Stimulated activated CD8-positive, alpha-beta memory T cell treated with anti-CD3 and anti-CD28 coated beads, Interleukin-7, amount 100 ng/mL, for 24 hours (primary cell): ENCODE results near the gene RGS6.
A peak's percentile ranks its signal among the peaks of the same experiment; 100 is the strongest.

Source experiments
- DNase-seq: peaks from one replicate; pipeline ENCODE4 v3.0.0-alpha.2; 2020; ENCODE audit warnings: low read depth

RGS6 gene

DNA sequence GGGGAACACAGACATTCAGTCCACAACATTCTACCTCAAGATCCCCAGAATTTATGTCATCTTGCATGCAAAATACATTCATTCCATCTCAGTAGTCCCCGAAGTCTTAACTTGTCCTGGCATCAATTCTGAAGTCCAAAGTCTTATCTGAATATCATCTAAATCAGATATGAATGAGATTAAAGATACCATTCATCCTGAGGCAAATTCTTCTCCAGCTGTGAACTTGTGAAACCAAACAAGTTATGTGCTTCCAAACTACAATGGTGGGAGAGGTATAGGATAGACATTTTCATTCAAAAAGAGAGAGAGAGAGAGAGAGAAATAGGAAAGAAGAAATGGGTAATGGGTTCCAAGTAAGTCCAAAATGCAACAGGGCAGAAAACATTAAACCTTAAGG is 571.0 kb downstream of the RGS6 start:
- DNase-seq: no peak

DNA sequence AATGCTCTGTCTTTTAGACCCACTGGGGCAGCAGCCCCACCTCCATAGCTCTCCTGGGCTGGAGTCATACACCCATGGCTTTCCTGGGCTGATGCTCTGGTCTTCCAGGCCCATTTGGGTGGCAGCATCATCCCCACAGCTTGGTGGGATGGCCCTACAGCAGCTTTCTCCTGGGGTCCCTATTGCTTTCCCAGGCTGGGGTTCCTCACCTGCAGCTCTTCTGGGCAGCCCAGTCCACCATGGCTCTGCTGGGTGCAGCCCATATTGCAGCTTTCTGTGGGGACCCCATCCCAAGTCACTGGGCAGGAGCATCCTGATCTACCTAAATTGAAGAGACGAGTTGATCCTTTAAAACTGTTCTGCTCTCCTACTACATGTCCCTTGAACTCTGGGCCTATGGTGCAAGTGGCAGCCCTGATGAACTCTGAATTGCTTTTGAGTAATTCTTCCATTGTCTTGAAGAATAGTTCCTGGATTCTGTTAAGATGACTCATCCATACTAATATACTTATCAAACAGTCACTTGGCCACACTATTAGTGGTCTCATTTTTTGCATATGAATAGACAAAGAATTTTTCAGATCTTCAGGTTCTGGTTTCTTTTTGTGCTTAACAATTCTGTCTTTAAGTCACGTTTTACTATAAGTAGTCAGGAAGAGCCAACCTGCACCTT is 571.6 kb downstream of the RGS6 start:
- DNase-seq: no peak

DNA sequence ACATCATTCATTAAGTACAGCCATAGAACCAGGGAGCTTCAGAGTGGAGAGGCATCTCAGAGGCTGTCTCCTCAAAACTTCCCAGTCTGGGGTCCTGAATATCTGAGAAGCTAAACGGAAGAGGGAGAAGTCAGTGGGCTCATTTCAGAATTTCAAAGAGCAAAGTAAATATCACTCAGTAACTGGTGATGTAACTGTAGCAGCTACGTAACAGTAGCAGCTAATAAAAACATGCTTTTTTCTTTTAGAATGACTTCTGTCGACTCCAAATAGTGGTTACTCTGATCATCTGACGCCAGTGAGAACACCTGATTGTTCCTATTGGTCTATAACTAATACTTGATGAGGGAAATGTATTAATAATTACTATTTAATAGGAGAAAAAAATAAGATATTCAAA is 578.3 kb downstream of the RGS6 start:
- DNase-seq: no peak

DNA sequence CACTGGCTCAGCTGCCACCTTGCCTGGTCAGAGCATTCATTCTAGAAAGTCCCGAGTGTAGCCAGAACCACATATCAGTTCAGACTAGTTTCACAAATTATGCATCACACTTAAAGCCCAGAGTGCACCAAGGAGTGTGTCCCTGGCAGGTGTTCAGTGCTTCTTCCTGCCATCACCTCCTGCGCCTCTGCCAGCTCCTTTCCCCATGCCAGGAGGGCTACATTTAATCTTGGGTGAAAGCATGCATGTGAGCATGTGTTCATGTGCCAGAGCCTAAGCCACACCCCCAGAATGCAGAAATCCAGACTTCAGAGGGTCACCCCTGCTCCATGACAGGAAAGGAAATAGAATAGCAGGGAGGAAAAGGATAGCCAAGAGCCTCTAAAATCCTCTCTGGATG is 580.1 kb downstream of the RGS6 start:
- no peak for DNase-seq

DNA sequence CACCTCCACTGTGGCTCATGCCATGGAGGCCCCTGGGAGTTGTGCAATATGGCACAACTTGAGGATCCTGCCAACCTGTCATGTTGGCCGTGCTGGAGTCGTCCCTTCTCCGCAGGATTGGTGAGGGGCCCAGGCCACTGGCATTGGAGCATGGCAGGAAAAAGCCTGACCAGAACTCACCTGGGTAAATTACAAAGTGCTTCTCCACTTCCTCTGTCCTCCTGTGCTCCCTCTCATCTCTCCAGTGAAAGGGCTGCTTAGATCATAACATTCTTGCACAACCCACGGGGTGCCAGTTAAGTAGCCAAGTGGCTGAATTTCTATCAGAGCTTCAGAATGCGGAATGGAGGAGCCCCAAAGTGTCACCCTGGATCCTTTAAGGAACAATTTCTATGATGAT is 580.7 kb downstream of the RGS6 start:
- DNase-seq: no peak

DNA sequence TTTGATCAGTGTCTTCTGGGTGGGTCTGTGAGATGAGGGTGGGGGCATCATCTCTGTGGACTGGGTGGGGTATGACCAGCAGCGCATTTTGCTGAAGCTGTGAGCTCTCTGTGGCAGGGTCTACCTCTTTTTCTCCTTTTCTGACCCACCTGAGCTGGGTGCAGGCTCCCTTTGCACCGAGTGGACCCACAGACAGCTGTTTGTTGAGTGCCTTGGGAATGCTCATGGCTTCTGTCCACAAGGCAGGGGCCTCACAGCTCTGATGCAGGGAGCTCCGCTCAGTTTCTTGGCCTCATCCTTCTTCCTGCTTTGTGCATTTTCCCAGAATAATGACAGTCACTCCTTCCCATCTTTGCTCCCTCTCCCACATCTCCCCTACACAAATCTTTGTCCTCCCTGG is 581.1 kb downstream of the RGS6 start:
- DNase-seq: no peak

DNA sequence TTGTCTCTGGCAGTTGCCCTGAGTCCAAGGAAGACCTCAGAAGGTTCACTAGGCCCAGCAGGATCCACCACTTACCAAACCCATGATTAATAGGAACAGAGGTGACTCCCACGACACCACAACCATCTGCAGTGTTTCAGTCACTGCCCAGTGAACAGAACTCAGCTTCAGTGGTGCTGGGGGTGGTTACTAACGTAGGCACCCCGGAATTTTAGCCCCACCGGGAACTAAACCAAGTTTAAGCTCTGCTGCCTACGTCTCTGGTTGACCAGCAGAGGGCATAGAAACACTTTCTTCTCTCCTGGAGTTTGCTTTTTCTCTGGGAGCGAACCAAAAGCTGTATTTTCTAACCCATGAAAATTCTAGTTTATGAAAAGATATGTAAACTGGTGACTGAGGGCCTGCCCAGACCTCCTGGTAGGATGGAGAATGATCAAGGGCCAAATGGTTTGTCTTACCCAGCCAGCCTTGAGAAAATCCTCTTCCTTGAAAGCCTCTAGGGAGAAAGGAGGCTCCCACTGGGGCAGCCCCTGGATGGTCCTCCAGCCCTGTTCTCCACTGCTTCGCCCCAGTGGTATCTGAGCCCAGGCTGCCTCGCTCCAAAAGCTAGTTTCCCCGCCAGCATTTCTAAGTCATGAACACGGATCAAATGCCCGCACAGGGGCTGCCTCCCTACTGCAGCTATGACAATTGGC is 581.9 kb downstream of the RGS6 start:
- no peak for DNase-seq

DNA sequence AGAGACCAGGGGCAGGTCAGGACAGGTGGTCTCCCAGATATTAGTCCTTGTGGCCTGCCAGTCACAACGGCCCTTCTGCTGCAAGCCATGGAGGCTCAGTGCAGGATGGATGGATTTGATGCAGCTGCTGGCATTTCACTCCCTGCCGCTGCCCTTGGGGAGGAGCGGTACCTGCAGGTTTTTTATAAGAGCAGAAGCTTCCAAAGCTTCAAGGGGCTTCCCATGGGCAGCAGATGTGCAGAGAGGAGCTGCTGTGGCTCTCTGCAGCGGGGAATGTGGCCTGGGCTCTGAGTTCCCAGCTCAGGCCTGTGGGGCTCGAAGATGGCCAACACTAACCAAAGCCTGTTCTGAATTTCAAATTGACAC is 582.4 kb downstream of the RGS6 start:
- no peak for DNase-seq

DNA sequence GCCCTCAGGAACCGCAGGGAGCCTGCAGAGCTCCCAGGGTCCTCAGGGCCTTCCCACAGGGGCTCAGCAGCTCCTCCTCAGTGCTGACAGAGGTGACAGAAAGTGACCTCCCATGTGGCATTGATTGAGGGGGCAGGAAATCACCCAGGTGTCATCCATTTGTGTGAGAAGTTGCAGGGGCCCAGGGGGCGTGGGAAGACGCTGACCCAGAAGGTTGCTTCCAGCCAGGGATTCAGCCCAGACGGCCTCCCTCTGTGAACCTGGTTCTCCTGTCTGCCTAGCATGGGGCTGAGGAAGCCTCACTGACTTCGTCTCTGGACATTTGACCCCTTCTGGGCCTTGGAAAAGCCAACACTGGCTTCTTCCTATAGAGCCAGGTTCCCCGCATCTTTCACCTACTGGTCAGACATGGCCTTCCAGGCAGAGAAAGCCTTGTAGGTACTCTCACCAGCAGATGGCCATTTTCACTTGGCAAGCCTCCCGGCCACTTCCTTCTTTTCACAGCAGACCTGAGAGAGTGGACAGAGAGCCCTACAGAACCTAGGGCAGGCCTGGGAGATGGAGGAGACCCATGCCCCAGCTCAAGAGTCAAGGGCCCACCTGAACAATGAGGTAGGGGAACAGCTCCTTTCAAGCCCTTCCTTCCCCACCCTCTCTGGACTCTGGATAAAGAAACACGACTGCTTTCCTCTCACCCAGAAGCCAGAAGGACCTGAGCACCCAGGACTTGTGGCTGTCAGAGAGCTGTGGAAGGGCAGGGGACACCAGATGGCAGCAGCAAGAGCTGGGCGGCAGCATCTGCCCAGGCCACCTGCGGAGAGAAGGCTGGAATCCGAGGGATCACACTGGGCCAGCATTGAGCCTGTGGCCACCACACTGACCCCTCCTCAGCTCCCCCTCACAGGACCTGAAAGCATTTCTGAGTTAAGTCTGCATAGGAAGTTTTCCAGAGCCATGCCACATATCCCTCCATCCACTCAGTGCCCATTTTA is 583.8 kb downstream of the RGS6 start:
- no peak for DNase-seq

DNA sequence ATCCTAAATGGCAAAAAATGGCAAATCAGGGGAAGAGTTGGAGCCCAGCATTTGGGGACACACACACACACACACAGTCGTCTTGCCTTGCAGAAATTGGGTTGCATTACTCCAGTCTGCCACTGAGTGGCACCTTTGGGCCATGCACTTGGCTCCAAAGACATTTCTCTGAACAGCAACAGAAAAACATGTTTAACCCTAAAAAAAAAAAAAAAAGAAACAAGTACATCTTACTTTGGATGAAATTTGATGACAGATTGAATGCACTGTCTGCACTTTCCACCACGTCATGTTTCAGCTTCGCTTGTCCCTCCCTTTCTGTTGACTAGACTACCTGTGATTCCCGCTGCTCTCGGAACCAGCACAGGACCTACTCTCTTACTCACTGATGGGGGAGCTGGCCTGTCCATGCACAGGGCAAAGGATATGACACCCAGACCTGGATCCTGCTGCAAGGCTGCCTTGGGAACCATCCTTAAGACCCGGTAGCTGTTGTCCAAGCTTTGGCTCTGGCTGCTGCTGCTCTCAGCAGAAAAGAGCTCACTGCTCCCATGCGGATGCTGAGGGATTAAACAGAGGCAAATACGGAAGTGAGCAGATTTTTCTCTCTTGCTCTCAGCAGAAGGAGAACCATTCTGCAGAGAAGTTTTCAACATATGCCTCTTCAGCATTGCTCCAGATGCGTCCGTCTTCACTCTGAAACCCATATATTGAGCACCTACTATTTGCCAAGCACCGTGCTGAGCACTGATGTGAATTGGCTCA is 584.9 kb downstream of the RGS6 start:
- DNase-seq: peak; percentile 50

DNA sequence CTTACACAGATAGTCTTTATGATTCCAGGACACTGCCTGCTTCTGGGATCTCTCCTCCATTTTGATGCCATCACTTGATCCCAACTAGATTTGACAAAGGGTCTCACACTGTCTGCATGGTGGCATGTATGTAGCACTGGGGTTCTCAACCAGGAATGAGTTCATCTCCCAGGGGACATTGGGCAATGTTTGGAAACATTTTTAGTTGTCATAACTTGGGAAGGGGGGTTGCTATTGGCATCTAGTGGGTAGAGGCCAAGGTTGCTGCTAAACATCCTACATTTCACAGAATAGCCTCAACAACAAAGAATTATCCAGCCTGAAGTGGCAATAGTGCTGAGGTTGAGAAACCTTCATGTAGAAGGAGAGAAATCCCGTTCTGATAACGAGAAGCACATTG is 585.5 kb downstream of the RGS6 start:
- no peak for DNase-seq

DNA sequence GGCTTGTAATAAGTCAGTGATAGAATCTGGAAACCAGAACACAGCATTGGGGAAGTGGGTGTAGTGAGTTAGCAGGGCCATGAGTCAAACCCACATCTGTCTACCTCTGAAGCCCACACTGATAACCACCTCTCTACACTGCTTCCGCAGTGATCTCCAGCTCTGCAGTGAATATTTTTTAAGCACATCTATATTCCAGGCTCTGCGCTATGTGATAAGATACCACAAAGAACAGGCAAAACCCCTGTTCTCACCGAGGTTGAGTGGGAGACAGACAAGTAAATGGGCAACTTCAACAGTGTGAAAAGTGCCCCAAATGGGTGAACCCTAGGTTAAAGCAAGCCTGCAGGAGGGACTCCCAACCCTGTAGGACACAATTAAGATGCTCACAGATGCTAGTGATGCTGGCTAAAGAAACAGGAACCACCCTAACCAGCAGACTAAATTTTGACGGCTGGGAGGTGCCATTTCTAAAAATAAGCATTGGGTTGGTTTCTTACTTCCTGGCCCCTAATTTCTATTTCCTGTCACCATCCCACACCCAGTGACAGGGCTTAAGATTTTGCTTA is 586.7 kb downstream of the RGS6 start:
- DNase-seq: no peak

DNA sequence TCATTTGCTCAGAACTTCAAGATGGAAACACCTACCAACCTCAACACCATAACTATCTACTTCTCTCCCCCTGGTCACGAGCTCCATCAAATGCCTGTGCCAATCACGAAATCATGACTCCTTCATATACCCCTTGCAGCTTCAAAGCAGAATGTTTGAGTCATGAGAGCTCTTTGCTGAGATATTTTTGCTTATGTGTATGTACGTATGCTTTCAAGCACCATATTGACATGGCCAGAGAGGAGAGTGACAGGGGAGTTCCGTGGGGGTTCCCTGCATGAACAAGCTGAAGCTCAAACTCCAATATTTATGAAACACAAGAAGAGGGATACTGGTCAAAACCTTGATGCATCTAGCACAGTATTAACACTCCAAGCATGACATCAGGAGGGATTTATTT is 587.3 kb downstream of the RGS6 start:
- no peak for DNase-seq

DNA sequence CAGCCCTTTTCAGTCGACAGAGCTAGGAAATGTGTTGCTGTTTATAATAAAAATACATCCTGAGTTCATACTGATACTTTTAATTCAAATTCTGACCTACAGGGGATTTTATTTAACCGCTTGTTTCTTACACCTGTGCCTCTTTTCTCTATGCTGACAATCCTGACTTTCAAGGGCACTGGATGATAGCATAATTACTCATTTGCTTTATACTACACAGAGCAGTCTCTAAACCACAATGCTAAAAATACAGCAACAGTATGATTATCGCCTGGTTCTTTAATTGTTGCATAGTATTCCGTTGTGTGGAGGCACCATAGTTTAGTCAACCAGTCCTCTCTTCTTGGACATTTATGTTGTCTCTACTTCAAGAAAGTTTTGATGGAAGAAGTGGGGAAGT is 588.8 kb downstream of the RGS6 start:
- no peak for DNase-seq

DNA sequence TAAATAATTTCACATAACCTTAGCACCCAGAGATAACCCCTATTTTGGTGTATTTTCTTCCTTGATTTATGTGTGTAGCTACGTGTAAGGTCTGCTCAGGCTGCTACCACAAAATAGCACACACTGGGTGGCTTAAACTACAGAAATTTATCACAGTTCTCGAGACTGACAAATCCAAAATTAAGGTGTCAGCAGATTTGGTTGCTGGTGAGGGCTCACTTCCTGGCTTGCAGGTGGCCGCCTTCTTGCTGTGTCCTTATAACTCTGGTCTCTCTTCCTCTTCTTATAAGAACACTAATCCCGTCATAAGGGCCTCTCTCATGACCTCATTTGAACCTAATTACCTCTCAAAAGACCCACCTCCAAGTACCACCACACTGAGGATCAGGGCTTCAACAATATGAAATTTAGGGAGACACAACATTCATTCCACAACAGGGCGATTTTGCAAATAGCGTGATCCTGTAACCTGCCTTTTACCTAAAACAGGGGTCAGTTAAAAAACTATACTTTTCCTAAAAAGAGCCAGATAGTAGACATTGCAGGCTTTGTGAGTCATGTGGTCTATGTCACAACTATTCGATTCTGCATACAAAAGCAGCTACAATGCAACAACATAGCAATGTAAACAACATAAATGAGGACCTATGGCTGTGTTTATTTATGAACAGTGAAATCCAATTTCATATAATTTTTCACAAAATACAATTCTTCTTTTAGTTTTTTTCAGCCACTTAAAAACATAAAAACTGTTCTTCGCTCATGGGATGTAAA is 589.9 kb downstream of the RGS6 start:
- DNase-seq: no peak

DNA sequence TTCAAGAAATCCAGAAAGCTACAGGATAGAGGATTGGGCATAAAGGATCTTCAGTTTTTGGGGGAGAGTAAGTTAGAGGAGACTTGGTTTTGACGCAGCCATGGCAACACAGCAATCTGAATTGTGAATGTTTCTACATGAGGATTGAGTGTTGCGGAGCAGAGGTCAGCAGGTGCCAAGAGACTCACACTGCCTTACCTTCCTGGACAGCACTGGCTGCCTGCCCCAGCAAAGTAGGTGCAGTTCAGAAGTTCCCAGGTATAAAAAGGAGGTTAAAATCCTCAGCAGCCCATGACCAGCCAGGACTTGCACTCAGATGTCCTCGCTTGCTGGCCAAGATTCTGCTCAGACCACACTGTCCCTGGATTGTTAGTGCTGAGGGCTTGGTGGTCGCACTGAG is 590.6 kb downstream of the RGS6 start:
- no peak for DNase-seq

DNA sequence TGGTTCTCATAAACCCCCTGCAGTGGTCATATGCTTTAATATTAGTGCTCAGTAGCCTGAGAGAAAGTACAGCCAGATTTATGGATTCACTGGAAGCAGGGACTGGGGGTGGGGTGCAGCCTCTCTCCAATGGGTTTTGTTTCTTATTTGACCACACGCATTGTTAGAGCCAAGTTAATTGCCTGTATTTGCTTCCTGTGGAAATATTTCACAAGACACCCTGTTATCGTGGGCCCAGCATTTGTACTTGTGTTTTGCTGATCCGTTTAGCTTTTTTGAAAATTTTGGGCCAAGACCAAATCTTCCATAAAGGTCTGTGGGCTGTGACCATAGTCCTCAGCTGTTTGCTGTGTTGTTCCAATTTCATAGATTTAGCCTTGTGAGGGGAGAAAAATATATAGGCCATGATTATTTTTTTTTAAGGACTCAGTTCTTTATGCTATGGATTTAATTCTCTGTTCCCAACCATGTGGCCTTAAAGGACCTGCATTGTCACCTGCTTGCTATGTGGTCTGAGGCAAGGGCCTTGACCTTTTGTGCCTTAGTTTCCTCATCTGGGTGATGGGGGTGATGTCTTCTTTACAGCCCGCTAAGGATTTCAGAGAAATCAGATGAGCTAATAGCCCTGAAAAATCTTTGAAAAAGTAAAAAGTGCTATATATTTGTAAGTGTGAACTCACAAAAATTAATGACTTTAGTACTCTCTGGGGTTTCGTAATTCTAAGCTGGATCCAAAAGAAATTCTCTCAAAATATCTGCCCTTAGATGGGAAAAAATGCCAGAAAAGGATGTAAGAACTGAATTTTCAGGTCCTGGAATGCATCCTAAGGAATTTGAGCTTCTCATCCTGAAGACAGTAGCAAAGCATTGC is 591.4 kb downstream of the RGS6 start:
- DNase-seq: no peak

DNA sequence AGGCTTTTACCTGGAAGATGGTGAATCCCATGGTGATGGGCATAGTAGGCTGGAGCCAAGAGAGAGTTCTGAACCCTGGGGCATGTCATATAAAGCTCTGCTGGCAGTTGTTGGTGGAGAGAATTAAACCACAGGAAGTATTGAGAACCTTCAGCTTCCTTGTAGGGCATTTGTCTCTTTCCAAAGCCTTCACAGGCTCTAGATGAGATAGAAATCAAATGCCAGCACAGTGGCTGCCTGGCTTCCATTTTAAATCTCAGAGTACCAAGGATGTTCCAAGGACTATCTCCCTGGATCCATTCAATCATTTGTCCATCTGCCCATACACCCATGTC is 592.0 kb downstream of the RGS6 start:
- DNase-seq: no peak

DNA sequence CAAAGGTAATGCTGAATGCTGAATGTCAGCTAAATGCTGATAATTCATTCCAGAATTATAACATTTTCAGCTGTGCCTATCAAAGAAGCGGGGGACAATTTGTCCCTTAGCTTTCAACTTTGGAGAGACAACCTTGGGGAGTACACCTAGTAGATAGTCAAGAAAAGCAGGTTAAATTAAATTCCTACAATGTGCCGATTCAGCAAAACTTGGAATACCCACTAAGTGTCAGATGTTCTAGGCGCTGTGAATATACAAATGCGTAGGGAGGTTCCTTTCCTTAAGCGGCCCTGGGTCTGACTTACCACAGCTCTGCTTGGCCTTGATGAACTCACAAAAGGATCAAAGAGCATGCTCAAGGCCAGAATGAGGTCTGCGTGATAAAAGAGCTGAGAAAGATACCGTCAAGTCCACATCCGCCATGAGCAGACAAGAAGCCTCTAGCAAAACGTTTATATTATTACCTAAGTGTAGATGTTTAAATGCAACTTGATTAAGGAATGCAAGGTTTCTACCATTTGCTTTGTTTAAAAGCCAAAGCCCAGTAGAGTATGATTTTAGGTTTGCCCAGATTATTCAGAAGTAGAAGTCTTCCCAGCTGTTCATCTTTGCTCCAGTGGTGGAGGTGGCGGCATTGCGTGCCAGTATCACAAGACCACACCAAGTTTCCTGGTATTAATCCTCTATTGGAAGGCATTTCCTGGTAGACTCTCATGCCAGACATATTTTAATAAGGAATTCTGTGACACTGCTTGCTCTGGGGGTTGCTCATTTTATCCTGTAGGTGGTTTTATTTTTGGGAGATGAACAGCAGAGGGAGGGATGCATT is 593.1 kb downstream of the RGS6 start:
- no peak for DNase-seq
